ENCODE measurements around the gene ALDOC.
A peak's percentile ranks its signal among the peaks of the same experiment; 100 is the strongest.

Gene ALDOC

DNA sequence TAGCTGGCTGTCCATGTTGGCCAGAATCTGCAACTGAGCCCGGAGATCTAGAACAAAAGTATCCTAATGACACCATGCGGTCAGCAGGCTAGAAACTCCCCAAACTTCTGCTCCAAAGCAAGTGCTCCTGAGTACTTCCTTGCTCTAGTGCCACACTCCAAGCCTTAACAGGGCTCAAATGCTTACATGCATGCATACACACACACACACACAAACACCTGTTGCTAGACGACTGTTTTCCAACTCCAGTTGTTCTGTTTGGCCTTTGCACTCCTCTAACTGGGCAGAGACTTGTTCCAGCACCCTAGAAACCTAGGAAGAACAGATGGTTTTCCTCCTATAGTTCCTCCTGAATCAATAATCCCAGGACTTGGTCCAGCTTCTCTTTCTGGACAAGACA lies 7.7 kb upstream of the ALDOC start:
- no peak for DNase-seq

DNA sequence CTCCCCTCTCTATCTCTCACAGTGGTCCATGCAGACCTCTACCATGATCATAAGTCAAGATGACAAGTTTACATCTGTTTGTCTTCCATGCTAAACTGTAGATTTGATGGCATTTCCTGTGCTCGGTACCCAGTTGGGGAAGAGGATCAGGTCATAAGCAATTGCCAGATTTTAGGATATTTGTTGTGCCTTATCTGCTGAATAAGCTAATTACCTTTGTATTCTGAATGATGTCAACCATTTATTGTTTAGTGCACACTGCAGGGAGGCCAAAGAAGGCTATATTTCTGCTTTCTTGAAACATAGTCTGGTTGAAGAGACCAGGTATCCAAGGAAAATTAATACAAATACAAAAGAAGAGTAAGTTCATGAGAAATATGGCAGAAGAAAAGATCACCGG lies 5.8 kb upstream of the ALDOC start:
- DNase-seq: no peak

DNA sequence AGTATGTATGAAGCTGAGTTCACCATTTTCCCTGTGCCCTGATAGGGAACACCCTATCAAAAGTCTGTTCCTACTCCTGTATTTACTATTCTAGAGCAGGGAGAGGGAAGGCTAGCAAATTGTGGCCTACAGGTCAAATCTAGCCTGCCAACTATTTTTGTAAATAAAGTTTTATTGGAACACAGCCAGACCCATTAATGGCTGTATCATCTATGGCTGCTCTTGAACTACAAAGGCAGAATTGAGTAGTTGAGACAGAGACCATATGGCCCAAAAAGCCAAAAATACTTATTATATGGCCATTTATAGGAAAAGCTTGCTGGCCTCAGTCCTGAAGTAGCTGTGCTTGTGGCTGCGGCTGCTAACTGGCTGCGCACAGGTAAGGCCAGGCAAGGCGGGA lies 4.3 kb upstream of the ALDOC start:
- no peak for DNase-seq

DNA sequence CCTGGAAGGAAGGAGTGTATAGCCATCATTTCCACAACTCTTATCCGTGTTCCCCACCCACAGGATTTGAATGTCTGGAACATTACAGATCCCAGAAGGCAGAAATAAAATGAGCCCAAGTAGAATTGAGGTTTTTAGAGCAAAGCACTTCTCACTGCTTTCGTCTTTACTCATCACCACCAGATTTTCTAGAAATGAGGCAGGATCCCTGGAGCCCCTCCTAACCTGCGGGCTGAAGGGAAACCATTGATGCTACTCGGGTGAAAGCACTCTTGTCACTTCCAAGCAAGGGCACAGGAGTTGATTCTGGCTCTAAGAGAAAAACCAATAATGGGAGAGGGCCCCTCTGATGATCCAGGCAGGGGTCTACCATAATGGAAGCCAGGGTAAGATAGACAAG lies 2.8 kb upstream of the ALDOC start:
- DNase-seq: peak in 1 of 58 donors; percentile 14

- no peak for DNase-seq
Measured at GRCh38 chr17:28578246-28579195, 1.8 kb upstream of the ALDOC start.

DNA sequence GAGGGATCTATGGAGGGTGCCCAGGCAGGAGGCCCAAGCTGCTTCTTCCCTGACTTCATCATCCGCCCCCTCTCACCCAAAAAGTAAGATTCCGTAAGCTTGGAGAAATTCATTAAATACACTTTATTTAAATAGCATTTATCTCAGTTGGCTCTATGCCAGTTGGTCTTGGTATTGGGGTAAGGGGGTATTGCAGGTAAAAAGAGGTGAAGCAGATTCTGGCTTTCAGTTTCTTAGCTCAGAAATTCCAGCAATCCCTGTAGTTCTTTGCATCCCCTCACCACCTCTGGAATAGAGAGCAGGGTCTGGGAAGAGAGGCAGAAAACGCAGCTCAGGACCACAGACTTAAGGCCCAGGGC lies 750 bp upstream of the ALDOC start:
- DNase-seq: no peak

DNA sequence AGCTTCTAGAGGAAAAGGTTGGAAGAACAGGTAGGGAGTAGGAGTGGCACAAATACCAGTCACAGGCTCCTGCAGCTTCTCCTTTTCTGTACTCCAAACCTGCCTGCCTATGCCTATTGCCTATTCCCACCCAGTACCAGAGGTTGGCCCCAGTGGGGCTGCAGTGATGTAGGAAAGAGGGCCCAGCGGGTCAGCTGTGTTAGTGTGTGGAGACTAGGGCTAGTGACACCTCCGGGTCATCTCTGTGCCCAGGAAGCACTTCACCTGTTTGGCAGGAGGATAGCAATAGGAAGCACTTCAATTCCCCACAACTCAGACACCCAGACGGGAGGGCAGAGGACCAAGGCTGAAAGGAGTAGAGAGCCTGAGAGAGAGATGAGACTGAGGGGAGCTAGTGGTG lies 679 bp downstream of the ALDOC start:
- DNase-seq: peak in 3 of 58 donors; percentile 7 to 30 (median 12)

DNA sequence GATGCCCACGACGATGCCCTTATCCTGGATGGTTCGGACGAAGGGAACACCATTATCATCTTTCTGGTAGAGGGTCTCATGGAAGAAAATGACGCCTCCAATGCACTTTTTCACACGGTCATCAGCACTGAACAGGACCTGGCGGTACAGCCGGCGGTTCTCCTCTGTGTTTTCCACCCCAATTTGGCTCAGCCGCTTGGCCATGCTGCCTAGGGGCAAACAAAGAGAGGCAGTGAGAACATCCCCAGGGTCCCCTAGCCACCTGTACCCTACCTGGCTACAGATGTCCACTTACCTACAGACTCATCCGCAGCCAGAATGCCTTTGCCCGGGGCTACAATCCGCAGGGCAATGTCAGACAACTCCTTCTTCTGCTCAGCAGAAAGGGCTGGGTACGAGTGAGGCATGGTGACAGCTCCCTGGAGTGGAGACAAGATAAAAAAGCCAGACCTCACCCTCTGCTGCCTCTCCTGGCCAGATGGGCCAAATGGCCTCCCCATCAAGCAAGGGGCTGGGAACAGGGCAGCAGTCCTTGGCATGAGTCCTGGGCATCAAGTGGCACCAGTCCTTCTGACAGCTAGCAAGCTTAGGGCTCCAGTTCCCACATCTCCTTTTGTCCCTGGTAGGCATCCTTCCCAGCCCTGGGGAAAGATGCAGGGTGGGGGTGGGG lies 1.4 kb downstream of the ALDOC start:
- peak in 48 of 58 donors; percentile 12 to 82 (median 53) for DNase-seq

GRCh38 chr17:28574526-28574925 lies 2.2 kb downstream of the ALDOC start:
- peak in 1 of 58 donors; percentile 3 for DNase-seq

DNA sequence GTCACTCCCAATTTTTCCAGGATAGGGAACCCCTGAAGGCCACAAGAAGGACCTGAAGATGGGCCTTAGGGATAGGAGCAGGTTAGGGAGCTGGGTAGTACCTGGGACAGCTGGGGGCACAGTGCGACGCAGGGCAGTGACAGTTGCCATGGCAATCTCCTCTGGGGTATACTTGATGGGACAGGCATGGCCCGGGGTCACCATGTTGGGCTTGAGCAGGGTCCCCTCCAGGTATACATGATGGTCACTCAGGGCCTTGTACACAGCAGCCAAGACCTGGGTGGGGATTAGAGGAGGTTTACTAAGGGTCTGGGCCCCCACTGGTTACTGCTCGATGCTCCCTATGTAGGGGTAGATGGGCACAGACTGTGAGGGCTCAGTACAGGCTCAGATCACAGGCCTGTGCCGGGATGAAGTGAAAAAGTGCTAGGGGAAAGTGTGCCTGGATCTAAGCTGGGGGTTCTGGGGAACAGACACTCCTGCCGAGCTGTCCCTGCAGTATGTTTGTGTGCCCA lies 2.7 kb downstream of the ALDOC start:
- DNase-seq: no peak

DNA sequence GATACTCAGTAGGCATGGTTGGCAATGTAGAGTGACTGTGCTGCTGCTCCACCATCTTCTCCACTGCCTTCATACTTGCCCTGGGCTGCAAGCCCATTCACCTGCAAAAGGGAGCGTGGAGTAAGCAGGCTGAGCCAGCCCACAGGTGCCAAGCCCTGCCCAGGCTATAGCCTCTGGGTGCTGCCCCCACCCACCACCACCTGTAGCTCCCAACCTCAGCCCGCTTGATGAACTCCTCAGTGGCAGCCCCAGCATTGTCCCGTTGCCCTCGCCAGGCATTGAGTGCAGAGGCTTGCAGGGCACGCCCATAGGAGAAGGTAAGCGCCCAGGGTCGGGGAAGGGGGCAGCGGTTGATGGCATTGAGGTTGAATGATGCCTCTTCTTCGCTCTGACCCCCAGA lies 3.2 kb downstream of the ALDOC start:
- no peak for DNase-seq

- no peak for DNase-seq
Measured at GRCh38 chr17:28573040-28573380, 3.7 kb downstream of the ALDOC start.

- peak in 18 of 58 donors; percentile 6 to 43 (median 15) for DNase-seq
Measured at GRCh38 chr17:28572259-28573039, 4.2 kb downstream of the ALDOC start.

DNA sequence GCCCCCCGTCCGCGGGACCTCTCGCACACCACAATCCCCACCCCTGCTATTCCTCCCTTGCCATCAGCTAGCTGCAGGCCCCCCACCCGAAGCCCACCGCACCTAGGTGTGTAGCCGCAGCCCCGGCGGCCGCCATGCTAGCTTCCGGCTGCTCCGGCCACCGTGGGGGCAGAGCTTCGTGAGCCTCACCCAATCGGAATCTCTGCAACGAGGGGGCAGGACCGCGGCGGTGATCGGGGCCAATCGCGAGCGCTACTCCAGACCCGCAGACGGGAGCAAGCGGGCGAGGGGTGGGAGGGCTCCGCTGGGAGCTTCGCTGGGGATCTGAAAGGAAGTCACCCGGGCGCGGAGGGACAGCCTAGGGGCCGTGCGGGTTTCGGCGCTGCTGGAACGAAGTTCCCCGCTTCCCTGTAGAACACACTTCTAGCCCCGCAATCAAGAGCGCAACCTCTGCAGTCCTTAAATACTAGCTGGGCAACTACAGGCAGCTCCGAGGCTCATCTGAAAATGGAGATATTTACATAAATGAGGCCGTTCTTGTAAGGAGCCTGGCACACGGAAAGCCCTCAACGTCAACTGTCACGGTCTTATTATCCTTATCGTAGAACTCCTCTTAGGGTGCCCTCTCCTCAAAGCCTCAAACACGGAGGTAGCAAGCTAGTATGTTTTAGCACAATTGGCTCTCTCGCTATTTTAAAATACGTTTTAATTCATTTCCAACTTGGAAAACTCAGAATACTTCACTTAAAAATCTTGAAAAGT lies 5.2 kb downstream of the ALDOC start, which contains the start of gene PIGS:
Gene PIGS (minus strand): TSS at position 164 of the 762 bp plus-strand sequence. CDS start 28 bp downstream, at position 136.
- DNase-seq: peak; percentile 76 to 98 (median 94)

- DNase-seq: peak in 23 of 58 donors; percentile 12 to 58 (median 37)
Measured at GRCh38 chr17:28570716-28571360, 5.9 kb downstream of the ALDOC start.

GRCh38 chr17:28569446-28569845 lies 7.2 kb downstream of the ALDOC start:
- no peak for DNase-seq

GRCh38 chr17:28567604-28568003 lies 9.1 kb downstream of the ALDOC start:
- no peak for DNase-seq

GRCh38 chr17:28563475-28563874 lies 13.2 kb downstream of the ALDOC start:
- no peak for DNase-seq

GRCh38 chr17:28555022-28555421 lies 21.7 kb downstream of the ALDOC start:
- no peak for DNase-seq

GRCh38 chr17:28554565-28554964 lies 22.1 kb downstream of the ALDOC start:
- DNase-seq: peak in 1 of 58 donors; percentile 3

Measured in anterior cingulate cortex (tissue), 58 donors.